Fibroblast of skin of left biceps (primary cell): ENCODE measurements around the gene TAOK3.
"Not testable (repeated sequence)": the region's sequence is repeated elsewhere in the genome, so short reads cannot be mapped to it uniquely, and the experiment has no call there.

ENCODE experiments used
- DNase-seq, 2 experiments: peaks; one replicate each; pipeline ENCODE4 v3.0.0-alpha.2; 2013; ENCODE audit warnings: low read depth in 2 of 2

TAOK3 gene

GRCh38 chr12:118140825-118141224 lies 231.9 kb downstream of the TAOK3 start:
- no peak for DNase-seq

- no peak for DNase-seq
These were observed 235.5 kb downstream of the TAOK3 start for GRCh38 chr12:118137148-118137678.

GRCh38 chr12:118136559-118137003 lies 236.1 kb downstream of the TAOK3 start:
- no peak for DNase-seq

- DNase-seq: peak; percentile 67
These were observed 236.7 kb downstream of the TAOK3 start, which contains the start of gene PEBP1 for GRCh38 chr12:118135788-118136558. TSS of gene PEBP1 (plus strand) at chr12:118136124. CDS start at chr12:118136210, 86 bp downstream.

- not testable (repeated sequence) for DNase-seq
These were observed 243.3 kb downstream of the TAOK3 start for GRCh38 chr12:118129436-118129835.

GRCh38 chr12:118127867-118128266 lies 244.8 kb downstream of the TAOK3 start:
- DNase-seq: no peak

- DNase-seq: no peak
These were observed 246.5 kb downstream of the TAOK3 start for GRCh38 chr12:118126119-118126757.

GRCh38 chr12:118125743-118126118 lies 247.0 kb downstream of the TAOK3 start:
- DNase-seq: no peak

GRCh38 chr12:118124333-118124874 lies 248.3 kb downstream of the TAOK3 start:
- DNase-seq: no peak

GRCh38 chr12:118122264-118122663 lies 250.4 kb downstream of the TAOK3 start:
- no peak for DNase-seq

GRCh38 chr12:118120579-118121363 lies 251.9 kb downstream of the TAOK3 start:
- DNase-seq: no peak

- no peak for DNase-seq
These were observed 253.2 kb downstream of the TAOK3 start for GRCh38 chr12:118119449-118119879.

GRCh38 chr12:118109088-118109487 lies 263.6 kb downstream of the TAOK3 start:
- DNase-seq: no peak

GRCh38 chr12:118107694-118108093 lies 265.0 kb downstream of the TAOK3 start:
- no peak for DNase-seq

GRCh38 chr12:118107011-118107410 lies 265.7 kb downstream of the TAOK3 start:
- no peak for DNase-seq

- DNase-seq: peak in 1 of 2 experiments; percentile 16
These were observed 268.9 kb downstream of the TAOK3 start, which contains the start of gene VSIG10 for GRCh38 chr12:118103601-118104382. TSS of gene VSIG10 (minus strand) at chr12:118104011. CDS start at chr12:118103671, 340 bp downstream.

- no peak for DNase-seq
These were observed 269.5 kb downstream of the TAOK3 start for GRCh38 chr12:118103201-118103600.

GRCh38 chr12:118102609-118103008 lies 270.1 kb downstream of the TAOK3 start:
- no peak for DNase-seq

GRCh38 chr12:118102070-118102469 lies 270.6 kb downstream of the TAOK3 start:
- DNase-seq: no peak

- no peak for DNase-seq
These were observed 271.7 kb downstream of the TAOK3 start for GRCh38 chr12:118101051-118101450.
